Suppressor macrophage treated with lipopolysaccharide for 1 hour (primary cell): Measurements from ENCODE around the gene HOXB3.

Source experiments
- DNase-seq, 3 donors: peaks; one replicate each; pipeline ENCODE4 v3.0.0-alpha.2; 2020 to 2022

HOXB3 gene

GRCh38 chr17:48555258-48556228, 34.5 kb downstream of the HOXB3 start:
- no peak for DNase-seq

GRCh38 chr17:48554412-48555257, 35.4 kb downstream of the HOXB3 start:
- no peak for DNase-seq

DNA sequence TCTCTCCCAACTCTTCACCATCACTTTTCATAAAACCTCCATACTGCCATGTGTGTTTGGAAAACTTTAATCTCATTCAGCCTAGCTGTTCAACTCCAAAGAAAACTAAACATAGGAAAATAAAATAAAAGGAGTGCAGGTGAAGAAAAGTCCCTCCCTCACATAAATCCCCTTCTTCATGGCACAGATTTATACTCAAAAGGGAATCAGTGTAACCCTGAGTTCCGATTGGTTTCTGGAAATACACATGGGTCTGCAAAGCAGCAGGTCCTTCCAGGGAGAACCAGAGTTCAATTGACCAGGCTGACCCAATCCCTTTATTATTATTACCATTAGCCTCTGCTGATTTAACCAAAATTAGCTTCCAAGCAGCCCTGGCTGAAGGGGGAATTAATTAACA, 36.2 kb downstream of the HOXB3 start:
- no peak for DNase-seq

GRCh38 chr17:48553190-48553547, 36.9 kb downstream of the HOXB3 start:
- DNase-seq = no peak

DNA sequence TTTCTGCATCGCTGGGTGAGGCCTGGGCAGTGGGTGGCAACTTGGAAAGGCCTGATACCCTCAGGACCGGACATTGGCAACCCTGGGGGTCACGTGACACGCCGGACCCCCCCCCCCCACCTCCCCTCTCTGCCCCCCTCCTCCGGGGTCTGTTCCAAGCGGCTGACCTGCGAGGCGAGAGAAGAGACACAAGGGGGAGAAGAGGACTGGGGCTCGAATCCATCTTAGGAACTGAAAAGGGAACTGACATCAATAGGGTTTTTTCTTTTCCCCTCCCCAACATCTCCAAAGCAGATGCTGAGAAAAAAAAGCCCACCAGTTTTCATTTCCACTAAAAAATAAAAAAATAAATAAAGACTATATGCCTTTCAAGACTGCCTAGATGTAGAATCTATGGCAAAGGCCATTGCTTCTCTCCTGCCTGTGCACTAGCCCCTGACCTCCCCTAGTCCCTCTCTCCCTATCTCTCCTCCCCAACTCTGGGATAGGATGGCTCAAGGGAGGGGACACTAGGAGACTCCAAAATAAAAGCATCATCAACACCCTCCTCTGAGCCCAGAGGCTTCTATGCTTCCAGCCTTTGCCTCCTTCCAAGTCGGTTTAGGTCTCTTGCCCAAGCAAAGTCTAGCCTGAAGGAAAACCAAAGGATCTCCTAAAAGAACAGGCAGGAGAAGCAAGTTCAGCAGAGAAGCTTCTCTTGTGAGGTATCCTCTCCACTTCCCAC, 37.4 kb downstream of the HOXB3 start:
- no peak for DNase-seq

DNA sequence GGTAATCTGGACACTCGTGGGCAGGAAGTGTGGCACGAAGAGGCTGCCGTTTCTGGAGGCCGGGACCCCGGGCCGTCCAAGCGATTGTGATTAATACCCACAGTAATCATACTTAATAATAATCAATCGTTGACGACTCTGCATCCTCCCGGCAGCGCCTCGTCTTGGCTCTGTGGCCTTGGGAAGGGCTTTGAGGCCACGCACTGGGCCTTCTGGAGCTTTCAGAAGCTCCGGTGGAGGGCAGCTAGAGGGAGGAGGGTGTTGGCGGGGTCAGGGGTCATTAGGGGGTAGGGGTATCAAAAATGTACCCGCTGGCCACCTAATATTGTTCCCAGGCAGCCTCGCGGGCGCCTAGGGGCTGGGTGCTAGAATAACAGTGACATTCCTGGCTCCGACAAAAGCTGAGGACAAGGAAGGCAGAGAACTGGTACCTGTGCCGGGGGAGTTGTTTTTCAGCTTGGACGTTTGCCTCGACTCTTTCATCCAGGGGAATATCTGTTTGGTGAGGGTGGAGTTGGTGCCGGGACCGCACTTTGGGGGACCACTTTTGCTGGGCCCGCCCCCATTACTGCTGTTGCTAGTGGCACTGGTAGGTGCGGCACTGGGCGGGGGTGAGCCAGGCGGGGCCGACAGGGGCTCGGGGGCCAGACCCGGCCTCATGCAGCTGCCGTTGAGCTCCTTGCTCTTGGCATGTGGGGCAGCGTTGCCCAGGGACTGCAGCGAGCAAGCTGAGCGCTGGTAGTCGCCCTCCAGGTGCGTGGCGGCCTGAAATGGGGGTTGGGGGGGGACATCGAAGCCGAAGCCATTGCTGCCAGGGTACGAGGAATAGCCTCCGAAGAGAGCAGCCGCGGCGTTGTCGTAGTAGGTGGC, 38.2 kb downstream of the HOXB3 start:
- DNase-seq = no peak

DNA sequence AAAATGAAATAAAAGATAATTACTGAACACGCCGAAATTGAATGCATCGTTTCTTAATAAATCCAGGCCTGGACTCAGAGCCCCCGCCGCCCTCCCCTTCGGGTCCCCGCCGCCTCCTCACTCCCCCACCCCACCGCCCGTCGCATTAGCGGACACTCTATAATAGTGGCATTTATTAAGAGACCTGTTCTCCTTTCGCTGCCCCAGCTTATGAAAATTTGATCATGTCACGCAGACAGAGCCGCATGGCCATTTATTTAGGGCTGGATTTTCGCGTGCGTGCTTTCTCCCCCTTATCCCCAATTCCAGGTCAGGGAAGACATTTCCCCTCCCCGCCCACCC, 38.9 kb downstream of the HOXB3 start:
- DNase-seq = no peak

- DNase-seq = no peak
These were observed 39.4 kb downstream of the HOXB3 start for GRCh38 chr17:48550502-48551213.

GRCh38 chr17:48549914-48550501, 40.0 kb downstream of the HOXB3 start:
- no peak for DNase-seq

GRCh38 chr17:48549281-48549630, 40.8 kb downstream of the HOXB3 start:
- DNase-seq = no peak

DNA sequence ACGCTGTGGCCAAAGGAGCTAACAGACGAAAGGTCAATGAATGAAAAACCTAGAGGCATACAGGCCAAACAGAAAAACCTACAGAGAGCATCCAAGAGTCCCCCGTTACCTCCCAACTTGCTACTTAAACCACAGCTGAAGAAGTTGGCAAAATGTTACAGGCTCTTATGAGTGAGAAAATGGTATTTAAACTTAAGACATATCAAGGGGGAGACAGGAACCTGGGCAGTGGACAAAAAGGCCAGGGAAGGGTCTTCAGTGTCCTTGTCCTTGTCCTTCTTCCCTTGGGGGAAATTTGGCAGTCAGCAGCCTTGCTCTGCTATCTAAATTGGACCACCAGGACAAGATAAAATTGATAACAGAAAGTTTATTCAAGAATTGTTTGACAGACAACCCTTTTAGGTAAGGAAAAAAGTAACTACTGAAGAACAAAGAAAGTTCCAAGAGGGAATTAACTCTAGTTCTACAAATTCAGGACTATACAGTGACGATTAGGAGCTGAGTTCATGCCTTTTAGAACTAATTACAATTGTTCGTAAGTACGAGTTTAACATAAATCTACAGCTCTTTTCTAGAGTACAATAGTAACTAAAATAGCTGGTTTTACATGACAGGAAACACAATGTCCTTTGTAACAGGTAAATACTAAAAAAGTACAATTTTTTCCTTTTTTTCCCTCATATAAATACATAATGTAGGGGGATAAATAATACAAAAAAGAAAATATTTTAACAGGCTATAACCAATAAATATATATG, 41.3 kb downstream of the HOXB3 start:
- DNase-seq = no peak

DNA sequence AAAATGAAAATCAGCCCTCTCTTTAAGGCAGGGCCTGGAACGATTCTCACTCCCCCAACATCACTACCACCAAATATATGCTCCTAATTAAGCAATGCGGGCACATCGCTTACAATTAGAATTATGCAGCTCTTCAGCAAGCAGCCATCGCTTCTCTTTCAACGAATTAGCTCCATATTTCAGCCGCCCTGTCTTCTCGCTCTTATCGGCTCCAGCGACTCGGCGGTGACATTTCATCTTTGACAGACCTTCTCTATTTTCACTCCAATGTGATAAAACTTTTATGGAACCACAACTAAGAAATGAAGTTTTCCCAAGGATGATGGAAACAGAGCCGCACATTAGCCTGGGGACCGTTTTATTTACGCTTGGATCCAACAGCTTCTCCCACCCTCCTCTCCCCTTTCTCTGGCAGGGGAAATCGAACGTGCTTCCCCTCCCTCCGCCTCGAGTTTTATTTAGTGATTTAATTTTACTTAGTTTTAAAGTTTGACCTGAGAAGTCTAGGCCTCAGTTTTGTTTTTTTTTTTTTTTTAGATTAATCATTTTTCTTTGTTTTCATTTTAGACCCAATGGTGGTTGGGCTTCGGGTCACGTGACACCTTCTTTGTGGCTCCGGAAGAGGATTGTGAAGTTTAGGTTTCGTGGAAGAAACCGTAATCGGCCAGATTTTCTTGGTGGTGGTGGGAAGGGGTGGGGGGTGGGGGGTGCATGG, 42.1 kb downstream of the HOXB3 start:
- DNase-seq = peak in 2 of 3 donors; percentile 32 to 38

DNA sequence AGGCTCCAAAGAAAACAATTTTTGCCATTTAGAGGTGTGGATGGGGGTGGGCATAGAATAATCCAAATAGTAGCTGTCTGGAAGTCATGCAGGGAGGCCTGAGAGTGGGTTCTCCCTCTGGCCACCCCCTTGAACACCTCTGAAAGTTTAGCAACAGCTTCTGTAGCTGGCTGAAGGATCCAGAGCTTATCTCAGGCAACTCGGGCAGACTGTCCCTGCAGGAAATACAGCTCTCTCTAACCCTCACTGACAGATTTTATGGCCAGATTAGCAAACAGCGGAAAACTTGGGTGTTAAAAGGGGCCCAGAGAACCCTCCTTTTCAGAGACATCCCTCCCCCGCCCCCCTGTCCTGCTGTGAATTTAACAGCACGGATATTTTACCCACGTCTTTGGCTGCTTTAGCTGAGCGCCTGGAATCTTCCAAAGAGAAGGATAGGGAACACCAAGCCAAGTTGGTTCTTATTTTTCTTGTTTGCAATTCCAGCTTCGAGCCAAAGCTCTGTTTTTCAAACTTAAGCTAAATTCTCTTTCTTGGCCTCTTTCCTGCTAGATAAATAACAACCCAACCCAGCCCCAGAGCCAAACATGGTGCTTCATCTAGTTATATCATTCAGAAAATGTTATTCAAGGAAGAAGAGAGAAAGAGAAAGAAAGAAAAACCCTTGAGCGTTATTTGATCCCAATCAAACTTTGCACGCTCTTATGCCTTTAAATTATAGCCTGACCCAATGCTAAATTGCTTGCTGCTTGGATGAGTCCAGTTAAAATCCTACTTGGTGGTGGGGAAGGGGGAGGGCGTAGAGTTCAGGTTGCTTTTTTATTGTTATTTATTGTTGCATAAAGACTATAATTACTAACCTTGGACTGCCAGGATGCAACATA, 42.9 kb downstream of the HOXB3 start:
- DNase-seq = no peak

GRCh38 chr17:48546137-48546923, 43.7 kb downstream of the HOXB3 start:
- no peak for DNase-seq

DNA sequence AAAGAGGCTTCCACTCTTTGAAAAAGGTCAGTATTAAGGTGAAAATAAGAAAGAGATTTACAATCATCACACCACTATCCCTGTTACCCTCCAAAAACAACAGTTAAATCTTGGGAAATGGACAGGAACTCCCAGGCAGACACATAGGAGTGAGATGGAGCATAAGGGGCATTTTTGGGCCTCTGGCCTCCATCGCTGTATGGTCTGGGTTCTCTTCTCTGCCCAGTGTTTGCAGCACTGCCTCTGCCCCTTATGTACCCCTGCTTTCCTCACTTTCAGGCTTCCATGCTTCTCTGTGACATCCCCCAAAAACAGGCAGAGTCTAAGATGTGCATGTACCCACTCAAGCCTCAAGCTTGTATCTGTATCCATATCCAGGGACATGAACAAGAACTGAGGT, 44.5 kb downstream of the HOXB3 start:
- DNase-seq = no peak

DNA sequence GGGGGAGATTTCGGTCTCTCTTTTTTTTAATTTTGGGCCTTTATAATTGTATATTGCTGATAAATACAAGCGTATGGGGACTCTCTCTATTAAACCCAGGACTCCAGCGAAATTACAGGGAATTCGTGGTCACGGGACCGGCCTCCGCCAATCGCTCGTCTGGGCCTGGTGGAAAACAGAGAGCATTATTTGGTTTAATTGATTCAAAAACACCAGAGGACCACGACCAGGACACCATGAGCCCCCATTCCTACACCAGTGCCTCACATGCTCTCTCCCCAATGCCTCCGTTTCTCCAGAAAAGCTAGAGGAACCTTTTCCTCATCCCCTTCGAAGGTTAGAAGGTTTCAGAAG, 45.0 kb downstream of the HOXB3 start, which contains the start of gene HOXB2:
TSS of gene HOXB2 (minus strand) at position 88 of the 354 bp plus-strand sequence. CDS start 198 bp downstream, outside the sequence.
- DNase-seq = no peak

- peak in 1 of 3 donors; percentile 35 for DNase-seq
These were observed 45.6 kb downstream of the HOXB3 start for GRCh38 chr17:48544349-48545021.
